ENCODE measurements around the gene PLXNA4. TPM values are rescaled to one million over a fixed set of nuclear protein-coding genes. Genes with fewer than 3 reads are reported as not detected.

PLXNA4 gene
- 0.13 and 0.15 TPM in 2 replicates for total RNA-seq

- peaks cover 74% of the 10 kb centered on the region for H3K27me3 Mint-ChIP-seq (ENCODE audit: insufficient read depth)
- H3K4me3 Mint-ChIP-seq = peak within 1 kb of the TSS; percentile 39
- H3K36me3 Mint-ChIP-seq (ENCODE audit: low read depth) = no peaks in the 10 kb centered on the region
- no peak for DNase-seq (ENCODE audit: low spot score)
- no peak within 1 kb of the TSS for H3K27ac Mint-ChIP-seq
- intact Hi-C loops (cut with micrococcal nuclease) = loop anchor here (5.0 kb wide), 2 partner anchors 49 to 889 kb away; no protein-coding TSS in a partner anchor
- no peaks in the 10 kb centered on the region for H3K9me3 Mint-ChIP-seq
- H3K4me1 Mint-ChIP-seq (ENCODE audit: low read depth) = peaks cover 28% of the 10 kb centered on the region
Measured at GRCh38 chr7:132575982-132576720, at the start of gene PLXNA4. Gene PLXNA4 (minus strand): TSS chr7:132576470. CDS start chr7:132508693, 67,777 bp downstream.

- Mint-ChIP-seq H3K4me1 (ENCODE audit: low read depth) (no peaks in the 10 kb centered on the region), H3K27ac (no peak overlapping the region), H3K4me3 (no peak overlapping the region), H3K27me3 (ENCODE audit: insufficient read depth) (peaks cover 10% of the 10 kb centered on the region), H3K36me3 (ENCODE audit: low read depth) (no peaks in the 10 kb centered on the region), H3K9me3 (no peaks in the 10 kb centered on the region)
- intact Hi-C loops (cut with micrococcal nuclease) = no loop called here
- DNase-seq (ENCODE audit: low spot score) = no peak
Measured at GRCh38 chr7:132625651-132626050, 49.4 kb upstream of the PLXNA4 start.

GRCh38 chr7:132622081-132622480 lies 45.8 kb upstream of the PLXNA4 start:
- Mint-ChIP-seq H3K36me3 (ENCODE audit: low read depth) (no peaks in the 10 kb centered on the region), H3K27me3 (ENCODE audit: insufficient read depth) (peaks cover 3% of the 10 kb centered on the region), H3K9me3 (no peaks in the 10 kb centered on the region), H3K4me3 (no peak overlapping the region), H3K27ac (no peak overlapping the region), H3K4me1 (ENCODE audit: low read depth) (no peaks in the 10 kb centered on the region)
- no peak for DNase-seq (ENCODE audit: low spot score)
- intact Hi-C loops (cut with micrococcal nuclease) = no loop called here

- no peak for DNase-seq (ENCODE audit: low spot score)
- Mint-ChIP-seq H3K9me3 (no peaks in the 10 kb centered on the region), H3K4me3 (no peak overlapping the region), H3K4me1 (ENCODE audit: low read depth) (no peaks in the 10 kb centered on the region), H3K27ac (no peak overlapping the region), H3K36me3 (ENCODE audit: low read depth) (no peaks in the 10 kb centered on the region), H3K27me3 (ENCODE audit: insufficient read depth) (peaks cover 10% of the 10 kb centered on the region)
- intact Hi-C loops (cut with micrococcal nuclease) = no loop called here
Measured at GRCh38 chr7:132619967-132620366, 43.7 kb upstream of the PLXNA4 start.

GRCh38 chr7:132618956-132619305 lies 42.7 kb upstream of the PLXNA4 start:
- Mint-ChIP-seq H3K4me3 (no peak overlapping the region), H3K9me3 (no peaks in the 10 kb centered on the region), H3K36me3 (ENCODE audit: low read depth) (no peaks in the 10 kb centered on the region), H3K27ac (no peak overlapping the region), H3K4me1 (ENCODE audit: low read depth) (no peaks in the 10 kb centered on the region), H3K27me3 (ENCODE audit: insufficient read depth) (peaks cover 13% of the 10 kb centered on the region)
- intact Hi-C loops (cut with micrococcal nuclease) = no loop called here
- no peak for DNase-seq (ENCODE audit: low spot score)

GRCh38 chr7:132618271-132618955 lies 42.1 kb upstream of the PLXNA4 start:
- Mint-ChIP-seq H3K36me3 (ENCODE audit: low read depth) (no peaks in the 10 kb centered on the region), H3K27ac (no peak overlapping the region), H3K4me1 (ENCODE audit: low read depth) (no peaks in the 10 kb centered on the region), H3K27me3 (ENCODE audit: insufficient read depth) (peaks cover 13% of the 10 kb centered on the region), H3K9me3 (no peaks in the 10 kb centered on the region), H3K4me3 (no peak overlapping the region)
- DNase-seq (ENCODE audit: low spot score) = no peak
- intact Hi-C loops (cut with micrococcal nuclease) = no loop called here

GRCh38 chr7:132614428-132615318 lies 38.4 kb upstream of the PLXNA4 start:
- H3K36me3 Mint-ChIP-seq (ENCODE audit: low read depth) = no peaks in the 10 kb centered on the region
- H3K27me3 Mint-ChIP-seq (ENCODE audit: insufficient read depth) = peaks cover 19% of the 10 kb centered on the region
- intact Hi-C loops (cut with micrococcal nuclease) = no loop called here
- H3K27ac Mint-ChIP-seq = no peak overlapping the region
- no peaks in the 10 kb centered on the region for H3K9me3 Mint-ChIP-seq
- H3K4me3 Mint-ChIP-seq = peak overlapping the region; percentile 43
- H3K4me1 Mint-ChIP-seq (ENCODE audit: low read depth) = no peaks in the 10 kb centered on the region
- DNase-seq (ENCODE audit: low spot score) = no peak

- H3K27me3 Mint-ChIP-seq (ENCODE audit: insufficient read depth) = peaks cover 19% of the 10 kb centered on the region
- H3K27ac Mint-ChIP-seq = no peak overlapping the region
- no peaks in the 10 kb centered on the region for H3K4me1 Mint-ChIP-seq (ENCODE audit: low read depth)
- DNase-seq (ENCODE audit: low spot score) = no peak
- intact Hi-C loops (cut with micrococcal nuclease) = no loop called here
- no peak overlapping the region for H3K4me3 Mint-ChIP-seq
- H3K36me3 Mint-ChIP-seq (ENCODE audit: low read depth) = no peaks in the 10 kb centered on the region
- H3K9me3 Mint-ChIP-seq = no peaks in the 10 kb centered on the region
Measured at GRCh38 chr7:132613737-132614136, 37.5 kb upstream of the PLXNA4 start.

- H3K27me3 Mint-ChIP-seq (ENCODE audit: insufficient read depth) = peaks cover 16% of the 10 kb centered on the region
- H3K4me3 Mint-ChIP-seq = no peak overlapping the region
- no peak overlapping the region for H3K27ac Mint-ChIP-seq
- H3K9me3 Mint-ChIP-seq = no peaks in the 10 kb centered on the region
- no peaks in the 10 kb centered on the region for H3K36me3 Mint-ChIP-seq (ENCODE audit: low read depth)
- intact Hi-C loops (cut with micrococcal nuclease) = no loop called here
- H3K4me1 Mint-ChIP-seq (ENCODE audit: low read depth) = no peaks in the 10 kb centered on the region
- no peak for DNase-seq (ENCODE audit: low spot score)
Measured at GRCh38 chr7:132610995-132611394, 34.7 kb upstream of the PLXNA4 start.

GRCh38 chr7:132609906-132610520 lies 33.7 kb upstream of the PLXNA4 start:
- peaks cover 10% of the 10 kb centered on the region for H3K27me3 Mint-ChIP-seq (ENCODE audit: insufficient read depth)
- no peaks in the 10 kb centered on the region for H3K36me3 Mint-ChIP-seq (ENCODE audit: low read depth)

GRCh38 chr7:132609222-132609621 lies 33.0 kb upstream of the PLXNA4 start:
- no peak for DNase-seq (ENCODE audit: low spot score)
- no peaks in the 10 kb centered on the region for H3K9me3 Mint-ChIP-seq
- H3K27me3 Mint-ChIP-seq (ENCODE audit: insufficient read depth) = peaks cover 6% of the 10 kb centered on the region
- intact Hi-C loops (cut with micrococcal nuclease) = no loop called here
- H3K36me3 Mint-ChIP-seq (ENCODE audit: low read depth) = no peaks in the 10 kb centered on the region
- no peak overlapping the region for H3K4me3 Mint-ChIP-seq
- no peak overlapping the region for H3K27ac Mint-ChIP-seq
- H3K4me1 Mint-ChIP-seq (ENCODE audit: low read depth) = no peaks in the 10 kb centered on the region

More at GRCh38 chr7:132609906-132610520, 33.7 kb upstream of the PLXNA4 start:
- no peak for DNase-seq (ENCODE audit: low spot score)
- Mint-ChIP-seq H3K4me3 (no peak overlapping the region), H3K9me3 (no peaks in the 10 kb centered on the region), H3K27ac (no peak overlapping the region), H3K4me1 (ENCODE audit: low read depth) (no peaks in the 10 kb centered on the region)
- intact Hi-C loops (cut with micrococcal nuclease) = no loop called here

GRCh38 chr7:132608523-132608922 lies 32.3 kb upstream of the PLXNA4 start:
- intact Hi-C loops (cut with micrococcal nuclease) = no loop called here
- no peaks in the 10 kb centered on the region for H3K36me3 Mint-ChIP-seq (ENCODE audit: low read depth)
- no peaks in the 10 kb centered on the region for H3K4me1 Mint-ChIP-seq (ENCODE audit: low read depth)
- H3K27ac Mint-ChIP-seq = no peak overlapping the region
- H3K9me3 Mint-ChIP-seq = no peaks in the 10 kb centered on the region
- H3K4me3 Mint-ChIP-seq = no peak overlapping the region
- H3K27me3 Mint-ChIP-seq (ENCODE audit: insufficient read depth) = peaks cover 6% of the 10 kb centered on the region
- DNase-seq (ENCODE audit: low spot score) = no peak

All from activated T-helper 1 cell treated with anti-CD3 and anti-CD28 coated beads, Interleukin-12 subunit alpha, Interleukin-12 subunit beta, Interleukin-2, Interleukin-4 antibody, amounts not matched to agents 30 ng/mL and 10 ng/mL and 1 ng/mL, durations not matched to agents 14 hours and 24 hours and 36 hours (primary cell).